ENCODE results near the gene SUSD3. TPM values are rescaled to one million over a fixed set of nuclear protein-coding genes. Genes with fewer than 3 reads are reported as not detected.

The SUSD3 gene
- total RNA-seq, 1 experiment from 2014 or later = not detected

- CTCF ChIA-PET = no interaction called here
- POLR2A ChIA-PET (ENCODE audit: low non-redundant PET) = no interaction called here
- no peaks in the 10 kb centered on the region for H3K36me3 ChIP-seq (ENCODE audit: insufficient read depth, low read length, poor library complexity, severe bottlenecking)
- no peak for DNase-seq (ENCODE audit: low spot score)
- no peak overlapping the region for H3K4me3 ChIP-seq (ENCODE audit: low read depth, low read length, poor library complexity, severe bottlenecking)
- BruUV-seq (replicated peaks) = no TSS peak
- intact Hi-C loops (cut with micrococcal nuclease; ENCODE audit: unreplicated experiment) = no loop called here
- no peak overlapping the region for H3K27ac ChIP-seq (ENCODE audit: low read depth, low read length, poor library complexity, severe bottlenecking)
- H3K4me1 ChIP-seq (ENCODE audit: insufficient read depth, low read length, poor library complexity, severe bottlenecking) = no peaks in the 10 kb centered on the region
- no peaks in the 10 kb centered on the region for H3K27me3 ChIP-seq (replicated peaks; ENCODE audit: insufficient read depth, low read depth, low read length, poor library complexity)
- no peaks in the 10 kb centered on the region for H3K9me3 ChIP-seq (ENCODE audit: low read depth, low read length, poor library complexity, severe bottlenecking)
- no peak for TF ChIP-seq CTCF (conservative IDR thresholded peaks at IDR 0.05; ENCODE audit: low read depth, low read length)
- TF ChIP-seq EZH2 (IDR thresholded peaks at IDR 0.05; ENCODE audit: borderline replicate concordance, low read depth, low read length, poor library complexity, severe bottlenecking) = no peak
These were observed 2.3 kb downstream of the SUSD3 start for GRCh38 chr9:93060746-93061259.

- no peaks in the 10 kb centered on the region for H3K4me1 ChIP-seq (ENCODE audit: insufficient read depth, low read length, poor library complexity, severe bottlenecking)
- POLR2A ChIA-PET (ENCODE audit: low non-redundant PET) = no interaction called here
- H3K36me3 ChIP-seq (ENCODE audit: insufficient read depth, low read length, poor library complexity, severe bottlenecking) = no peaks in the 10 kb centered on the region
- no TSS peak for BruUV-seq (replicated peaks)
- intact Hi-C loops (cut with micrococcal nuclease; ENCODE audit: unreplicated experiment) = no loop called here
- no peak for DNase-seq (ENCODE audit: low spot score)
- H3K27me3 ChIP-seq (replicated peaks; ENCODE audit: insufficient read depth, low read depth, low read length, poor library complexity) = no peaks in the 10 kb centered on the region
- H3K9me3 ChIP-seq (ENCODE audit: low read depth, low read length, poor library complexity, severe bottlenecking) = no peaks in the 10 kb centered on the region
- no peak overlapping the region for H3K4me3 ChIP-seq (ENCODE audit: low read depth, low read length, poor library complexity, severe bottlenecking)
- no peak overlapping the region for H3K27ac ChIP-seq (ENCODE audit: low read depth, low read length, poor library complexity, severe bottlenecking)
- TF ChIP-seq CTCF (conservative IDR thresholded peaks at IDR 0.05; ENCODE audit: low read depth, low read length) = no peak
- CTCF ChIA-PET = no interaction called here
These were observed 2.8 kb downstream of the SUSD3 start for GRCh38 chr9:93061260-93061751.

GRCh38 chr9:93061791-93062763 is 3.6 kb downstream of the SUSD3 start:
- ChIA-PET POLR2A (ENCODE audit: low non-redundant PET) (no interaction called here), CTCF (no interaction called here)
- H3K4me3 ChIP-seq (ENCODE audit: low read depth, low read length, poor library complexity, severe bottlenecking) = no peak overlapping the region
- intact Hi-C loops (cut with micrococcal nuclease; ENCODE audit: unreplicated experiment) = no loop called here
- no peaks in the 10 kb centered on the region for H3K4me1 ChIP-seq (ENCODE audit: insufficient read depth, low read length, poor library complexity, severe bottlenecking)
- H3K9me3 ChIP-seq (ENCODE audit: low read depth, low read length, poor library complexity, severe bottlenecking) = no peaks in the 10 kb centered on the region
- no TSS peak for BruUV-seq (replicated peaks)
- H3K27me3 ChIP-seq (replicated peaks; ENCODE audit: insufficient read depth, low read depth, low read length, poor library complexity) = no peaks in the 10 kb centered on the region
- TF ChIP-seq CTCF (conservative IDR thresholded peaks at IDR 0.05; ENCODE audit: low read depth, low read length) (no peak), EZH2 (IDR thresholded peaks at IDR 0.05; ENCODE audit: borderline replicate concordance, low read depth, low read length, poor library complexity, severe bottlenecking) (no peak)
- DNase-seq (ENCODE audit: low spot score) = no peak
- H3K36me3 ChIP-seq (ENCODE audit: insufficient read depth, low read length, poor library complexity, severe bottlenecking) = no peaks in the 10 kb centered on the region
- no peak overlapping the region for H3K27ac ChIP-seq (ENCODE audit: low read depth, low read length, poor library complexity, severe bottlenecking)

Measured in A673 (cell line).